PC-9 (cell line): ENCODE measurements around the gene CYP2C18. TPM values are rescaled to one million over a fixed set of nuclear protein-coding genes. Genes with fewer than 3 reads are reported as not detected.

Source experiments
- BruUV-seq: library from RNA; stranded (reverse); fragments of 400-500 nt; replicated peaks from 2 replicates; lab custom pipeline; 2021; lab: Mats Ljungman, UMichigan
- CTCF ChIA-PET: fragments of 300-600 bp; sonication (Branson Sonifier 250); formaldehyde crosslinking; loops from one replicate; lab custom pipeline; 2022; ENCODE audit warnings: antibody characterized with exemption; lab: Charles Lee
- POLR2A ChIA-PET: fragments of 300-600 bp; sonication (Branson Sonifier 250); formaldehyde crosslinking; loops from one replicate; lab custom pipeline; 2022; ENCODE audit warnings: antibody characterized with exemption; ENCODE audit not compliant: unreplicated experiment; lab: Charles Lee
- DNase-seq, 2 experiments: peaks; one replicate each; pipeline versions ENCODE4 v3.0.0 to v3.0.0-alpha.2; 2015 to 2022; ENCODE audit warnings: mixed read lengths in 1 of 2
- H2AFZ ChIP-seq: fragments of 200-600 bp; sonication (generic); 2 replicates; pipeline ENCODE4 v1.8.1; 2017; ENCODE audit warnings: antibody characterized with exemption
- H3F3A ChIP-seq: fragments of 200-600 bp; sonication (generic); 2 replicates; pipeline ENCODE4 v1.8.1; 2017; ENCODE audit warnings: antibody characterized with exemption, mild to moderate bottlenecking, low read depth; ENCODE audit not compliant: insufficient read depth
- H3K27ac ChIP-seq: fragments of 200-600 bp; sonication (generic); 2 replicates; pipeline ENCODE4 v1.6.1; 2016; ENCODE audit warnings: mixed run types
- H3K27me3 ChIP-seq: fragments of 200-600 bp; sonication (generic); 2 replicates; pipeline ENCODE4 v1.6.1; 2016; ENCODE audit warnings: low read depth, mixed run types; ENCODE audit not compliant: insufficient read depth
- H3K36me3 ChIP-seq: fragments of 200-600 bp; sonication (generic); 2 replicates; pipeline ENCODE4 v1.6.1; 2016; ENCODE audit warnings: low read depth, mixed run types
- H3K4me1 ChIP-seq: fragments of 200-600 bp; sonication (generic); replicated peaks from 2 replicates; pipeline ENCODE4 v1.6.1; 2016; ENCODE audit warnings: mixed run types; ENCODE audit not compliant: insufficient read depth
- H3K4me2 ChIP-seq: fragments of 200-600 bp; sonication (generic); 2 replicates; pipeline ENCODE4 v1.6.1; 2017; ENCODE audit warnings: mixed run types
- H3K4me3 ChIP-seq: fragments of 200-600 bp; sonication (generic); 2 replicates; pipeline ENCODE4 v1.6.1; 2016; ENCODE audit warnings: mixed run types
- H3K79me2 ChIP-seq: fragments of 200-600 bp; sonication (generic); 2 replicates; pipeline ENCODE4 v1.6.1; 2017; ENCODE audit warnings: low read depth, mixed run types
- H3K9me2 ChIP-seq: fragments of 200-600 bp; sonication (generic); 2 replicates; pipeline ENCODE4 v1.8.1; 2017; ENCODE audit warnings: mild to moderate bottlenecking; ENCODE audit not compliant: insufficient read depth
- H3K9me3 ChIP-seq: fragments of 200-600 bp; sonication (generic); 2 replicates; pipeline ENCODE4 v1.8.1; 2016; ENCODE audit warnings: low read depth; ENCODE audit not compliant: insufficient read depth
- H4K20me1 ChIP-seq: fragments of 200-600 bp; sonication (generic); 2 replicates; pipeline ENCODE4 v1.8.1; 2017; ENCODE audit not compliant: insufficient read depth
- EZH2 ChIP-seq: fragments of 200-600 bp; sonication (generic); IDR thresholded peaks from 2 replicates; pipeline ENCODE4 v1.8.0; 2017; ENCODE audit warnings: antibody characterized with exemption, low read depth
- intact Hi-C: fragments of 100-400 bp; cut with micrococcal nuclease; formaldehyde crosslinking; loops from one replicate; pipeline ENCODE4 v1.10.0; 2022; ENCODE audit not compliant: unreplicated experiment
- total RNA-seq: library from RNA; stranded (reverse); gene quantifications from 2 replicates; pipeline ENCODE4 v1.2.3, GENCODE V29; 2021
- TF ChIP-seq, protein P1 (sequence below): fragments of 200-600 bp; sonication (generic); conservative IDR thresholded peaks from 2 replicates; pipeline ENCODE4 v1.6.1; 2017; ENCODE audit warnings: mixed run types, antibody characterized with exemption, mild to moderate bottlenecking, moderate library complexity

The CYP2C18 gene
- total RNA-seq, 1 experiment from 2014 or later, result not detected

DNA sequence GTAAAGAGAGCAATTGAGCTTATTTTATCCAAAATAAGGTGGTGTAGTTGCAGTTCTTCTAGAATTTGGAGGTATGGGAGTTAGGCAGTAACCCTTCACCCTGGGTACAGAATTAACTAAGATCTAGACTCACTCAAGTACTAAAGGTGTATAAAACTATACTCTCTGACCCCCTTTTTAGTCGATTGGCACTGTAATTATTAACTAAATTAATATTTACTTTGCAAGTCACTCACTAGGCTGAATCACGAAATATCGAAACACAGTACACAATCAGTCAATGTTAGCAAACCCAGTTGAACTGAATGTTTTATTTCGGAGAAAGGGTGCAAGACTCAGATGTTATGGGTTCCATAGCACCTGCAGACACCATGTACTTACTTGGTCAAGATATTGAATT is 64.3 kb downstream of the CYP2C18 start:
- intact Hi-C loops, result no loop called here
- POLR2A ChIA-PET, result no interaction called here

DNA sequence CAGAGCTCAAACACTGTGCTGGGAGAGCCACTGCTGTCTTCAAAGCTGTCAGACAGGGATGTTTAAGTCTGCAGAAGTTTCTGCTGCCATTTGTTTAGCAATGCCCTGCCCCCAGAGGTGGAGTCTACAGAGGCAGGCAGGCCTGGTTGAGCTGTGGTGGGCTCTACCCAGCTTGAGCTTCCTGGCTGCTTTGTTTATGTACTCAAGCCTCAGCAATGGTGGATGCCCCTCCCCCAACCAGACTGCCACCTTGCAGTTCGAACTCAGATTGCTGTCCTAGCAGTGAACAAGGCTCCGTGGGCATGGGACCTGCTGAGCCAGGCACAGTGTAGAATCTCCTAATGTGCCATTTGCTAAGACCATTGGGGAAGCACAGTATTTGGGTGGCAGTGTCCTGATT is 74.4 kb downstream of the CYP2C18 start:
- CTCF ChIA-PET, result no interaction called here
- H3K36me3 ChIP-seq, result no peaks in the 10 kb centered on the region
- DNase-seq, result no peak
- no peaks in the 10 kb centered on the region for H3K79me2 ChIP-seq
- H3K4me1 ChIP-seq, result no peaks in the 10 kb centered on the region
- H3K9me2 ChIP-seq, result no peaks in the 10 kb centered on the region
- intact Hi-C loops, result no loop called here
- no peak overlapping the region for H2AFZ ChIP-seq
- no peak overlapping the region for H3K27ac ChIP-seq
- no peak overlapping the region for H3K4me3 ChIP-seq
- no peaks in the 10 kb centered on the region for H3K9me3 ChIP-seq
- no peak overlapping the region for H3K4me2 ChIP-seq
- no TSS peak for BruUV-seq
- H3F3A ChIP-seq, result no peaks in the 10 kb centered on the region
- POLR2A ChIA-PET, result no interaction called here
- TF ChIP-seq EZH2, result no peak
- TF ChIP-seq, protein P1, sequence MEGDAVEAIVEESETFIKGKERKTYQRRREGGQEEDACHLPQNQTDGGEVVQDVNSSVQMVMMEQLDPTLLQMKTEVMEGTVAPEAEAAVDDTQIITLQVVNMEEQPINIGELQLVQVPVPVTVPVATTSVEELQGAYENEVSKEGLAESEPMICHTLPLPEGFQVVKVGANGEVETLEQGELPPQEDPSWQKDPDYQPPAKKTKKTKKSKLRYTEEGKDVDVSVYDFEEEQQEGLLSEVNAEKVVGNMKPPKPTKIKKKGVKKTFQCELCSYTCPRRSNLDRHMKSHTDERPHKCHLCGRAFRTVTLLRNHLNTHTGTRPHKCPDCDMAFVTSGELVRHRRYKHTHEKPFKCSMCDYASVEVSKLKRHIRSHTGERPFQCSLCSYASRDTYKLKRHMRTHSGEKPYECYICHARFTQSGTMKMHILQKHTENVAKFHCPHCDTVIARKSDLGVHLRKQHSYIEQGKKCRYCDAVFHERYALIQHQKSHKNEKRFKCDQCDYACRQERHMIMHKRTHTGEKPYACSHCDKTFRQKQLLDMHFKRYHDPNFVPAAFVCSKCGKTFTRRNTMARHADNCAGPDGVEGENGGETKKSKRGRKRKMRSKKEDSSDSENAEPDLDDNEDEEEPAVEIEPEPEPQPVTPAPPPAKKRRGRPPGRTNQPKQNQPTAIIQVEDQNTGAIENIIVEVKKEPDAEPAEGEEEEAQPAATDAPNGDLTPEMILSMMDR, result no peak
- no peaks in the 10 kb centered on the region for H3K27me3 ChIP-seq
- no peaks in the 10 kb centered on the region for H4K20me1 ChIP-seq

More for the DNA sequence above, 64.3 kb downstream of the CYP2C18 start:
- H4K20me1 ChIP-seq, result no peaks in the 10 kb centered on the region
- CTCF ChIA-PET, result no interaction called here
- no peaks in the 10 kb centered on the region for H3K27me3 ChIP-seq
- no peaks in the 10 kb centered on the region for H3K79me2 ChIP-seq
- H2AFZ ChIP-seq, result no peak overlapping the region
- H3K9me2 ChIP-seq, result no peaks in the 10 kb centered on the region
- no peaks in the 10 kb centered on the region for H3F3A ChIP-seq
- H3K27ac ChIP-seq, result no peak overlapping the region
- H3K4me3 ChIP-seq, result no peak overlapping the region
- no peaks in the 10 kb centered on the region for H3K4me1 ChIP-seq
- no peak for TF ChIP-seq EZH2
- TF ChIP-seq, protein P1, result no peak
- no TSS peak for BruUV-seq
- H3K4me2 ChIP-seq, result no peak overlapping the region
- DNase-seq, result no peak
- H3K9me3 ChIP-seq, result no peaks in the 10 kb centered on the region
- H3K36me3 ChIP-seq, result no peaks in the 10 kb centered on the region

DNA sequence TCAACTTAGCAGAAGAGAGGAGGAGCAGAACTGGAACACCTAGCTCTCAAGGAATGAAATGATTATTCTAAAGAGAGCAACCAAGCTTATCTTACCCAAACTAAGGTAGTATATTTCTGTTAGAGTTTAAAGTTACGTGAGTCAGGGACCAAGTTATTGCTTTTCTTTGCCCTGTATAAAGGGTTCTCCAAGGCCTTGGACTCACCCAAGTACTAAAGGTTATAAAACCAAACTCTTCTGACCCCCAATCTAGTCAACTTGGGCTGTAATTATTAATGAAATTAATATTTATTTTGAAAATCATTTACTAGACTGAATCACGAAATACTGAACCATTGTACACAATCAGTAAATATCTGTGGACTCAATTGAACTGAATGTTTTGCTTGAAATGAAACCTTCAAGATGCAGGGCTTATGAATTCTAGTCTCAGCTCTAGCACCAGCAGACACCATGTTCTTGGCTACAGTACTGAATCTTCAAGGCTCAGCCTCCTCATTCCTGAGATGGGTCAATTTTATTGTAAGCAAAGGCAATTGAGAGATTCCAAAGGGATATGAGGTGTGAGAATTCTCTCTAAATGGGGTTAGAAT is 77.2 kb downstream of the CYP2C18 start:
- Histone ChIP-seq H3K36me3 (no peaks in the 10 kb centered on the region), H2AFZ (no peak overlapping the region), H3K9me2 (no peaks in the 10 kb centered on the region), H3F3A (no peaks in the 10 kb centered on the region), H4K20me1 (no peaks in the 10 kb centered on the region), H3K79me2 (no peaks in the 10 kb centered on the region), H3K9me3 (no peaks in the 10 kb centered on the region), H3K4me3 (no peak overlapping the region), H3K4me2 (no peak overlapping the region), H3K4me1 (no peaks in the 10 kb centered on the region), H3K27ac (no peak overlapping the region), H3K27me3 (no peaks in the 10 kb centered on the region)
- BruUV-seq, result no TSS peak
- ChIA-PET POLR2A (no interaction called here), CTCF (no interaction called here)
- intact Hi-C loops, result no loop called here
- no peak for DNase-seq
- TF ChIP-seq EZH2, result no peak
- TF ChIP-seq, protein P1, result no peak
